ENCODE results near the gene COL23A1. TPM values are rescaled to one million over a fixed set of nuclear protein-coding genes. Genes with fewer than 3 reads are reported as not detected.
A peak's percentile ranks its signal among the peaks of the same experiment; 100 is the strongest.

COL23A1 gene
- total and polyA plus RNA-seq, 2 of the 13 experiments (the other 11 are each of a cell fraction or from before 2014, with no cell fraction given): not detected

DNA sequence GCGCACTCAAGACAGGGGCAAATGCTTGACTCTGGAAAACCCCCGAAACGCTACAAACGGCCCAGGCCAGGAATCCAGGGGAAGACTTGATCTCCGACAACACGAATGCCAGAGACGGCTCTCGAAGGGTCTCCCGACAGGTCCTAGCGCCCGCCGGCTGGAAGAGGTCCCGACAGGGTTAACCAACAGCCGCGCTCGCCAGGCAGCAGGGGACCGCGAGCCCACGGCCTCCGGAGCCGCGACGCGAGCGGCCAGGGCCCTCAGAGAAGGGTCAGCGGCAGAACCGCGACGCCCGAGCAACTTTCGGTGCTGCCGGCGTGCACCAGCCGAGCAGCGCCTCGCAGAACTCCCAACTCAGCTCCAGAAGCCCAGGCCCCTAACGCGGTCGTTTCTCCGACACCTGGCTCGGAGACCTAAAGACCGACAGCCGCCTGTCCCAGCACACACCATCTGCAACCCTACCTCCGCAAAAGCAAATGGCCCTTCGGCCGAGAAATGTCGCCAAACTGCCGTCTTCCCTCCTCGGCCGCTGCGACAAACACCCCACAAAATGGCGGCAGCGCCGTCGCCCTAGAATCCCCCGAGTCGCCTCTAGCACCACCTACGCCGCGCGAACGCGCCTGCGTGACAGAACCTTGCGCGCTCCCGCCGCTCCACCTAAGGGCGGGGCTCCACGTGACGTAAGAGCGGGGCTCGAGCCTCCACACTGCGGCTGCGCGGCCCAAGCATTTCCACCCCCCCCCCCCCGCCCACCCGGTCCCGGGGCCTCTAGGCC, 36.5 kb upstream of the COL23A1 start, which contains the start of gene CLK4 (continued):
- TF ChIP-seq, protein P1, sequence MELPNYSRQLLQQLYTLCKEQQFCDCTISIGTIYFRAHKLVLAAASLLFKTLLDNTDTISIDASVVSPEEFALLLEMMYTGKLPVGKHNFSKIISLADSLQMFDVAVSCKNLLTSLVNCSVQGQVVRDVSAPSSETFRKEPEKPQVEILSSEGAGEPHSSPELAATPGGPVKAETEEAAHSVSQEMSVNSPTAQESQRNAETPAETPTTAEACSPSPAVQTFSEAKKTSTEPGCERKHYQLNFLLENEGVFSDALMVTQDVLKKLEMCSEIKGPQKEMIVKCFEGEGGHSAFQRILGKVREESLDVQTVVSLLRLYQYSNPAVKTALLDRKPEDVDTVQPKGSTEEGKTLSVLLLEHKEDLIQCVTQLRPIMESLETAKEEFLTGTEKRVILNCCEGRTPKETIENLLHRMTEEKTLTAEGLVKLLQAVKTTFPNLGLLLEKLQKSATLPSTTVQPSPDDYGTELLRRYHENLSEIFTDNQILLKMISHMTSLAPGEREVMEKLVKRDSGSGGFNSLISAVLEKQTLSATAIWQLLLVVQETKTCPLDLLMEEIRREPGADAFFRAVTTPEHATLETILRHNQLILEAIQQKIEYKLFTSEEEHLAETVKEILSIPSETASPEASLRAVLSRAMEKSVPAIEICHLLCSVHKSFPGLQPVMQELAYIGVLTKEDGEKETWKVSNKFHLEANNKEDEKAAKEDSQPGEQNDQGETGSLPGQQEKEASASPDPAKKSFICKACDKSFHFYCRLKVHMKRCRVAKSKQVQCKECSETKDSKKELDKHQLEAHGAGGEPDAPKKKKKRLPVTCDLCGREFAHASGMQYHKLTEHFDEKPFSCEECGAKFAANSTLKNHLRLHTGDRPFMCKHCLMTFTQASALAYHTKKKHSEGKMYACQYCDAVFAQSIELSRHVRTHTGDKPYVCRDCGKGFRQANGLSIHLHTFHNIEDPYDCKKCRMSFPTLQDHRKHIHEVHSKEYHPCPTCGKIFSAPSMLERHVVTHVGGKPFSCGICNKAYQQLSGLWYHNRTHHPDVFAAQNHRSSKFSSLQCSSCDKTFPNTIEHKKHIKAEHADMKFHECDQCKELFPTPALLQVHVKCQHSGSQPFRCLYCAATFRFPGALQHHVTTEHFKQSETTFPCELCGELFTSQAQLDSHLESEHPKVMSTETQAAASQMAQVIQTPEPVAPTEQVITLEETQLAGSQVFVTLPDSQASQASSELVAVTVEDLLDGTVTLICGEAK (IDR thresholded peaks at IDR 0.05): no peak
- TF ChIP-seq, protein P1 (CRISPR knock-in tag; IDR thresholded peaks at IDR 0.05): peak; percentile 60; the same call in 1 of the 2 replicates
- no peak for TF ChIP-seq FIP1L1 (IDR thresholded peaks at IDR 0.05; ENCODE audit: borderline replicate concordance, insufficient read depth, low read depth, low read length)
- no peak for TF ChIP-seq TBX3 (IDR thresholded peaks at IDR 0.05; ENCODE audit: borderline replicate concordance)
- no peak for TF ChIP-seq JDP2 (CRISPR knock-in tag; IDR thresholded peaks at IDR 0.05; ENCODE audit: borderline replicate concordance)
- TF ChIP-seq ATF1 (CRISPR knock-in tag; IDR thresholded peaks at IDR 0.05): no peak
- no peak for TF ChIP-seq FOXA3 (CRISPR knock-in tag; IDR thresholded peaks at IDR 0.05)
- no peak; the same call in 1 of the 2 replicates for TF ChIP-seq ZNF782 (CRISPR knock-in tag; IDR thresholded peaks at IDR 0.05; ENCODE audit: borderline replicate concordance)
- no peak for TF ChIP-seq ZBTB34 (CRISPR knock-in tag; IDR thresholded peaks at IDR 0.05)
- 0 out of 2 replicates have a peak, but pooled peaks have one; percentile 20 for TF ChIP-seq ZNF354B (CRISPR knock-in tag; IDR thresholded peaks at IDR 0.05)
- no peak for TF ChIP-seq PRPF4 (IDR thresholded peaks at IDR 0.05; ENCODE audit: low read depth, low read length, poor library complexity, severe bottlenecking)
- TF ChIP-seq ESRRA (CRISPR knock-in tag; IDR thresholded peaks at IDR 0.05; ENCODE audit: low read depth): no peak
- TF ChIP-seq MBNL3 (CRISPR knock-in tag; conservative IDR thresholded peaks at IDR 0.05): no peak
- no peak for TF ChIP-seq ZNF589 (CRISPR knock-in tag; conservative IDR thresholded peaks at IDR 0.05)
- no peak for TF ChIP-seq HOXA7 (CRISPR knock-in tag; IDR thresholded peaks at IDR 0.05)
- peak; percentile 79 for TF ChIP-seq ARNT2 (CRISPR knock-in tag; IDR thresholded peaks at IDR 0.05; ENCODE audit: low read depth)
- TF ChIP-seq ZNF326 (CRISPR knock-in tag; IDR thresholded peaks at IDR 0.05; ENCODE audit: borderline replicate concordance): no peak
- TF ChIP-seq AHR (CRISPR knock-in tag; IDR thresholded peaks at IDR 0.05): no peak; the same call in 1 of the 2 replicates
- no peak for TF ChIP-seq ZFP62 (CRISPR knock-in tag; IDR thresholded peaks at IDR 0.05)
- no peak for TF ChIP-seq MEIS2 (CRISPR knock-in tag; IDR thresholded peaks at IDR 0.05)
- TF ChIP-seq ZFP41 (CRISPR knock-in tag; IDR thresholded peaks at IDR 0.05; ENCODE audit: borderline replicate concordance): no peak; the same call in 1 of the 2 replicates
